Breast epithelium (tissue), 3 donors: ENCODE results near the gene CBFA2T2.

ENCODE experiments used
- POLR2A ChIP-seq: fragments of 450-650 bp; IDR thresholded peaks from one replicate; pipeline ENCODE4 v1.6.1; 2016; ENCODE audit warnings: antibody characterized with exemption, mild to moderate bottlenecking, moderate library complexity
- POLR2AphosphoS5 ChIP-seq, 3 donors: sonication (generic); formaldehyde crosslinking; IDR thresholded peaks; one replicate each; pipeline ENCODE4 v1.6.1; 2017; ENCODE audit warnings: antibody characterized with exemption in 3 of 3
- TF ChIP-seq, protein P1 (sequence below), 3 donors: fragments of 450-650 bp; IDR thresholded peaks; one replicate each; pipeline ENCODE4 v1.5.1; 2016 to 2017; ENCODE audit warnings: antibody characterized with exemption in 3 of 3, mild to moderate bottlenecking in 3 of 3, moderate library complexity in 3 of 3

DNA sequence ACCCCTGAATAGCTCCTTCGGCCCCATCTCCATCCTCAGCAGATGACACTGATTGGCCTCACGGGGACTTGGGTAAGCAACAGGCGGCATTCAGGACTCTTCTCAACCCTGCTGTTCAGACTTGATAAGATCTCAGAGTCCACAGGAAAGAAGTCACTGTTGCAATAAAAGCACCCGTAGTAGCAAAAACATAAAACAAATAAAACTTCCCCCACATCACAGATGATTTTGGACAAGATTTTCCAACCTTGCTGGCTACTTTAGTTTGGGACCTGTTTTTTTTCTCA lies 155.1 kb downstream of the CBFA2T2 start:
- TF ChIP-seq, protein P1, sequence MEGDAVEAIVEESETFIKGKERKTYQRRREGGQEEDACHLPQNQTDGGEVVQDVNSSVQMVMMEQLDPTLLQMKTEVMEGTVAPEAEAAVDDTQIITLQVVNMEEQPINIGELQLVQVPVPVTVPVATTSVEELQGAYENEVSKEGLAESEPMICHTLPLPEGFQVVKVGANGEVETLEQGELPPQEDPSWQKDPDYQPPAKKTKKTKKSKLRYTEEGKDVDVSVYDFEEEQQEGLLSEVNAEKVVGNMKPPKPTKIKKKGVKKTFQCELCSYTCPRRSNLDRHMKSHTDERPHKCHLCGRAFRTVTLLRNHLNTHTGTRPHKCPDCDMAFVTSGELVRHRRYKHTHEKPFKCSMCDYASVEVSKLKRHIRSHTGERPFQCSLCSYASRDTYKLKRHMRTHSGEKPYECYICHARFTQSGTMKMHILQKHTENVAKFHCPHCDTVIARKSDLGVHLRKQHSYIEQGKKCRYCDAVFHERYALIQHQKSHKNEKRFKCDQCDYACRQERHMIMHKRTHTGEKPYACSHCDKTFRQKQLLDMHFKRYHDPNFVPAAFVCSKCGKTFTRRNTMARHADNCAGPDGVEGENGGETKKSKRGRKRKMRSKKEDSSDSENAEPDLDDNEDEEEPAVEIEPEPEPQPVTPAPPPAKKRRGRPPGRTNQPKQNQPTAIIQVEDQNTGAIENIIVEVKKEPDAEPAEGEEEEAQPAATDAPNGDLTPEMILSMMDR (IDR thresholded peaks at IDR 0.05), result no peak
- TF ChIP-seq POLR2AphosphoS5 (IDR thresholded peaks at IDR 0.05), result no peak
- no peak for TF ChIP-seq POLR2A
